HG02642 (cell line): Measurements from ENCODE around the gene IRF9.

Source experiments
- ATAC-seq: cut with Tn5 transposase; IDR thresholded peaks from one replicate; pipeline ENCODE4 v1.9.1; 2021; ENCODE audit warnings: mild to moderate bottlenecking; ENCODE audit not compliant: unreplicated experiment, poor library complexity

The IRF9 gene, protein sequence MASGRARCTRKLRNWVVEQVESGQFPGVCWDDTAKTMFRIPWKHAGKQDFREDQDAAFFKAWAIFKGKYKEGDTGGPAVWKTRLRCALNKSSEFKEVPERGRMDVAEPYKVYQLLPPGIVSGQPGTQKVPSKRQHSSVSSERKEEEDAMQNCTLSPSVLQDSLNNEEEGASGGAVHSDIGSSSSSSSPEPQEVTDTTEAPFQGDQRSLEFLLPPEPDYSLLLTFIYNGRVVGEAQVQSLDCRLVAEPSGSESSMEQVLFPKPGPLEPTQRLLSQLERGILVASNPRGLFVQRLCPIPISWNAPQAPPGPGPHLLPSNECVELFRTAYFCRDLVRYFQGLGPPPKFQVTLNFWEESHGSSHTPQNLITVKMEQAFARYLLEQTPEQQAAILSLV

GRCh38 chr14:24160850-24161804 is at the start of gene IRF9:
TSS of gene IRF9 (plus strand) at chr14:24161265. CDS start at chr14:24162145, 880 bp downstream.
- ATAC-seq, result peak; percentile 85

DNA sequence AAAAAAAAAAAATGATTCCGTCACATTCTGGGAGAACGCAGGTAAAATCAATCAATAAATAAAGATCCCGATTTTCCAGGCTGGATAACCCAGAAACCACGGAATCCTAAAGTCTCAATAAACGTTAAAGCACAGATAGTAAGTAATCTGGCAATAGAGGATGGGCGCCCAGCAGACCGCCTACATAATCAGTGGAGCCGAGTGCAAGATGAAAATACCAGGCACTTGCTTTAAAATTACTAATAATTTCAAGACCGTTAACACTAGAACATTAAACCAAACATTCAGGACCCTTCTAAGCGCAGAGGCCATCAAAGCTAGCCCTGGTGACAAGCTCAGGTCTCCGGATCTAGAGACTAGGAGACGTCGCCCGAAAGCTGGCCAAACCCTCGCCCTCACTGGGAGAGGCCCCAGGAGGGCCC is 47.7 kb upstream of the IRF9 start:
- no peak for ATAC-seq

DNA sequence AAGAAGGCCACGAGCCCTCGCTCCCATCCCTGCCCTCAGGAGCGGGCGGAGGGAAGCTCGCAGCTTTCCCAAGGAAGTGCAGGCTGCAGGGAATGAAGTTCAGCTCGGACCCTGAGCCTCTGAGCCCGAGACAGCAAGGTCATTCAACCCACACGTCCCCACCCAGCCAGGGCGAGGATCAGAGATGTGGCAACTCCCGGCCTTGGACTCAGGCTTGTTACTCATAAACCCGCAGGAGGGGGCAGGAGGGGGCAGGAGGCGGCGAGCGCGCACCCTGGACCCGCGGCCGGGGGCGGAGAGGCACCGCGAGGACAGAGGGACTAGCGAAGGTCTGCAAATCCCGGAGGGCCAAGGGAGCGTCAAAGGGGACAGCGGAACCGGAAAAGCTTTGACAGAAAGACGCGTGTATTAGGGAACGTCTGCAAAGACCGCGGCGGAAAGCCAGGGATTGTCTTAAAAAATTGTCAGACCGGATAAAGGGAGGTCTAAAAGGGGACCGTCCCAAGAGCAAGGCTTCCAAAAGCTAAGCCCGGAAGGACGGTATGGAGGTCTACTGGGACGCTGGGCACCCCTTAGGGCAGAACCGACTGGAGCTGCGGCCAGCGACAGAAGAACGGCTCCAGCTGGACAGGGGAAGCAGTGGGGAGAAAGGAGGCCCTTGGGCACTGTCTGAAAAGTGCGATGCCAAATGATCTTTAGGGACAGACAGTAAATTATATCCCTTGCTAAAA is 47.1 kb upstream of the IRF9 start:
- ATAC-seq, result peak; percentile 29

DNA sequence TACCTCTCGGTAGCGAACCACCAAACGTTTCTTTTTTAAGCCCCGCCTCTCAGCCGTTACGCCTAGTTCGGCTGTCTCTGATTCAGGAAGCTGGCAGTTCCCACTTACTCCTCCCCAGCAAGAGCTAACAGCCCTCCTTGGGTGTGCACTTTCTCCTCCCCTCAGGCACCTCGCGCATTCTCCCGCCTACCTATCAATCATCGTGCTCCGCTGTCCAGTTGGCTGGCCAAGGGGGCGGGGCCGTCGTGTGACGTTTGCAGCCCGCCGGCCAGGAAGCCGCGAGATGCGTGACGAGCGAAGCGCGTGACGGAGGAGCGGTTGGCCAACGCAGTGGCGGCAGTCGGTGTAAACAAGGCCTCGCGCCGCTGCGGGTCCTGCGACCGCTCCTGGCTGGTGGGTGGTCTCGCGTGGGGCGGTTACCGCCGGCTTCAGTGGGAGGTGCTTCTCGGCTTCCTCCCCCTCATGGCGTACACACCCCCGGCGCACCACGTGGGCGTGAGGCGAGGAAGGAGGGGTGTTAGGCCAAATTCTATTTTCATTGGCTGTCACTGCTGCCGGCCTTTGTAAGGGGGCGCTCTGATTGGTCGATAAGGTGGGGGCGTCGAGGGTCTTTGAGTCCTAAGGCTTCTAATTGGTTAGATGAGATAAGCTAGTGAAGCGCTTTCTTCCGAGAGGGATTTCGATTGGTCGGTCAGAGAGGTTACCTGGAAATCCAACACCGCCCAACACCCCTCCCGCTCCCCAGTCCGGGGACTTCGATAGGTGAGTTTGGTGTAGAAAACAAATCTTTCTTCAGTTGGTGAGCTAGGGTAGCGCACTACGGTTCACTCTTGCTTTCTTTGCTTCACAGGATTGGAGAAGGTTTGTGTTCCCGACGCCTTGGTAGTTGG is 46.3 kb upstream of the IRF9 start, which contains the start of the genes DCAF11 and NRL:
TSS of gene DCAF11 (plus strand) at position 246 of the 890 bp plus-strand sequence. CDS start 818 bp downstream, outside the sequence.
TSS of gene NRL (minus strand) at position 418 of the 890 bp plus-strand sequence. CDS start 32,101 bp downstream, outside the sequence.
- ATAC-seq, result peak; percentile 86

DNA sequence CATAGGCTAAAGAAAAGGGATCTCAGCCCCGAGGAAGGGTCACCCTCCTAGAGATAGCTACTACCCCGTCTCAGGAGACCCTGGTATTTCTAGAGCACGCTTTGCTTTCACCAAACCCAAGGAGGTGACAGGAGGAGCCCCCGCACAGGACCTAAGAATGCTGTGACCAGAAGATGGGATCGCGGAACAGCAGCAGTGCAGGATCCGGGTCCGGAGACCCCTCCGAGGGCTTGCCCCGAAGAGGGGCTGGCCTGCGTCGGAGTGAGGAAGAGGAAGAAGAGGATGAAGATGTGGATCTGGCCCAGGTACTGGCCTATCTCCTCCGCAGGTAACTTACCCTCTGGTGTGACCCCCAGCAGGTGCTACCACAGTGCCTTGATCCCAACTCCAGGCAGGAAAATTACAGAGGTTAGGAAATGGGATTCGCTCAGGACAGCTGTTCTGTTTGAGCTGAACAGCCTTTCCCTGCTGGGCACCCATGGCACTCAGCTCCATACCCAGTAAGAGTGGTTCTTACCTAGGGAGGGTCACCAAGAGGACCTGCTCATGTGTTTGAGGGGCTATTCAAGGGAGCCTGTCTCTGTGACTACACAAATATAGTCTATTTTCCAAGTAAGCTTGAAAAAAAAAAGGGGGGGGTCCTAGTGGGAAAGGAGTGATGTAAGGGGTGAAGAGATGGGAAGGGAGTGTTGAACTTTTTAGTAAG is 45.5 kb upstream of the IRF9 start:
- no peak for ATAC-seq

- ATAC-seq, result no peak
Observed at GRCh38 chr14:24116128-24116814, 44.8 kb upstream of the IRF9 start.

DNA sequence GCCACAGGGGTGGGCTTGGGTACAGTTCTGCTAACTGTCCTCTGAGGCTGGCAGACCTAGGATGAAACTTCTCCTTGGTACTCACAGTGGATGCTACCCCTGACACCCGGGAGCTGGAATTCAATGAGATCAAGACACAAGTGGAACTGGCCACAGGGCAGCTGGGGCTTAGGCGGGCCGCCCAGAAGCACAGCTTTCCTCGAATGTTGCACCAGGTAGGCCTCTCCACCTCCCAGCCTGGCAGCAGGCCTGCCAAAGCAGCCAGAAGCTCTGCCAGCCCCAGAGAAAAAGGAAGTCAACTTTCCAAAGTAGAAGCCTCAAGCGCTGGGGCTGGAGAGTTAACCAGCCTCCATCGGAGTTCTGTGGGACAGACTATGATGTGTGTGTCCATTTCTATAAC is 43.9 kb upstream of the IRF9 start:
- ATAC-seq, result no peak

DNA sequence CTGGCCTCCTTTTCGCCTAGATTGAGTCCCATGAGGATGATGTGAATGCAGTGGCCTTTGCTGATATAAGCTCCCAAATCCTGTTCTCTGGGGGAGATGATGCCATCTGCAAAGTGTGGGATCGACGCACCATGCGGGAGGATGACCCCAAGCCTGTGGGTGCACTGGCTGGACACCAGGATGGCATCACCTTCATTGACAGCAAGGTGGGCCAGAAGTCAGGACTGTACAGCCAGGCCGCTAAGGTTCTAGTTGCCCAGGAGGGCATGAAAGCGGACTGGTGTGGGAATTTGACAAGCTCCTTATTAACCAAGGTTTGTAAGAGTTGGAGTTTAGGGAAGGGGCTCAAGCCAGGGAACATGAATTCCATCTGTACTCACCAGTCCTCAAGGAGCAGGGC is 41.4 kb upstream of the IRF9 start:
- no peak for ATAC-seq

DNA sequence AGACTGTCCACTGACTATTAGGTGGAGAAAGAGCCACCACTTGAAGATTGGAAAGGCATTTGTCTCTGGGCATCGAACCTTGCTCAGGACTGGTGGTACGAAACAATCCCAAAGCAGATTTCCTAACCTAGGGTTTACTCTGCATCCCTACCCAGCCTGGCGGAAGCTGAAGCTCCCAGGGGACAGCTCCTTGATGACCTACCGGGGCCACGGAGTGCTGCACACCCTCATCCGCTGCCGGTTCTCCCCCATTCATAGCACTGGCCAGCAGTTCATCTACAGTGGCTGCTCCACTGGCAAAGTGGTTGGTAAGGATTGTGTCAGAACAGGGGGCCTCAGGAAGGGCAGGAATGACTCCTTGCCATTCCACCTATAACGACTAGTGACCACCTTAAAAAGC is 39.9 kb upstream of the IRF9 start:
- ATAC-seq, result no peak

- no peak for ATAC-seq
Observed at GRCh38 chr14:24122416-24122815, 38.6 kb upstream of the IRF9 start.

GRCh38 chr14:24122898-24123297 is 38.2 kb upstream of the IRF9 start:
- no peak for ATAC-seq

GRCh38 chr14:24123424-24124417 is 37.3 kb upstream of the IRF9 start:
- peak; percentile 67 for ATAC-seq

- ATAC-seq, result no peak
Observed at GRCh38 chr14:24126939-24127338, 34.1 kb upstream of the IRF9 start.

DNA sequence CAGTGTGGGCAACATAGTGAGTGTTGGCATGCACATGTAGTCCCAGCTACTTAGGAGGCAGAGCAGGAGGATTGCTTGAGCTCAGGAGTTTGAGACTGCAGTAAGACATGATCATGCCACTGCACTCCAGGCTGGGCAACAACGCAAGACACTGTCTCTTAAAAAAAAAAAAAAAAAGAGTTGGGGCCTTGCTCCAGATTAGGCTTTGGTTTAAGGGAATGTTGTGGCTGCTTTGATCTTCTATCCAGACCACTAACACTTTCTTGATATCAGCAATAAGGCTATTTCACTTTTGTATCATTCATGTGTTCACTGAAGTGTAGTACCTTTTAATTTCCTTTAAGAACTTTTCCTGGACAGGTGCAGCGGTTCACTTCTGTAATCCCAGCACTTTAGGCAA is 33.4 kb upstream of the IRF9 start:
- no peak for ATAC-seq

DNA sequence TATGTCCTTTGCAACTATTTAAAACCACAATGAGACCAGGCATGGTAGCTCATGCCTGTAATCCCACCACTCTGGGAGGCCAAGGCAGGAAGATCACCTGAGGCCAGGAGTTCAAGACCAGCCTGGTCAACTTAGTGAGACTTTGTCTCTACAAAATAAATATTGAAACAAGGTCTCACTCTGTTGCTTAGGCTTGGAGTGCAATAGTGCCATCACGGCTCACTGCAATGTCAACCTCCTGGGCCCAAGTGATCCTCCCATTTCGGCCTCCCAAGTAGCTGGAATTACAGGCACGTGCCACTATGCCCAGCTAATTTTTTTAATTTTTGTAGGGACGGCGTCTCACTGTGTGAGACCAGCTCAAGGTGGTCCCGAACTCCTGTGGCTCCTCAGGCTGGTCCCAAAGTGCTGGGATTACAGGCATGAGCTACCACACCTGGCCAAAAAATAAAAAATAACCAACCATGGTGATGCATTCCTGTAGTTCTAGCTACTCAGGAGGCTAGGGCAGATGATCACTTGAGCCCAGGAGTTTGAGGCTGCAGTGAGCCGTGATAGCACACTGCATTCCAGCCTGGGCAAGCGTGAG is 31.6 kb upstream of the IRF9 start:
- no peak for ATAC-seq

GRCh38 chr14:24130380-24130716 is 30.7 kb upstream of the IRF9 start, which contains the start of gene FITM1:
TSS of gene FITM1 (plus strand) at chr14:24130659. CDS start at chr14:24131564, 905 bp downstream.
- ATAC-seq, result no peak
